Smooth muscle cell (in vitro differentiated cells): Measurements from ENCODE around the gene BMP2. TPM values are rescaled to one million over a fixed set of nuclear protein-coding genes. Genes with fewer than 3 reads are reported as not detected.

Source experiments
- DNase-seq: peaks from one replicate; lab custom pipeline; 2025; ENCODE audit not compliant: unreplicated experiment; lab: John Stamatoyannopoulos, UW
- H2AFZ ChIP-seq: fragments of 200-600 bp; sonication (generic); 2 replicates; pipeline ENCODE4 v1.6.0; 2016; ENCODE audit warnings: antibody characterized with exemption, low read depth, mild to moderate bottlenecking
- H3F3A ChIP-seq: fragments of 200-600 bp; sonication (generic); 2 replicates; pipeline ENCODE4 v1.6.0; 2017; ENCODE audit warnings: antibody characterized with exemption, low read depth
- H3K27ac ChIP-seq: fragments of 200-600 bp; sonication (generic); 2 replicates; pipeline ENCODE4 v1.5.1; 2016; ENCODE audit warnings: low read depth, mild to moderate bottlenecking
- H3K27me3 ChIP-seq: fragments of 200-600 bp; sonication (generic); 2 replicates; pipeline ENCODE4 v1.6.1; 2016; ENCODE audit warnings: low read depth, mild to moderate bottlenecking
- H3K36me3 ChIP-seq: fragments of 200-600 bp; sonication (generic); 2 replicates; pipeline ENCODE4 v1.5.1; 2016; ENCODE audit warnings: low read depth
- H3K4me1 ChIP-seq: fragments of 200-600 bp; sonication (generic); 2 replicates; pipeline ENCODE4 v1.5.1; 2016; ENCODE audit warnings: low read depth
- H3K4me2 ChIP-seq: fragments of 200-600 bp; sonication (generic); 2 replicates; pipeline ENCODE4 v1.6.0; 2016; ENCODE audit warnings: mild to moderate bottlenecking
- H3K4me3 ChIP-seq: fragments of 200-600 bp; sonication (generic); 2 replicates; pipeline ENCODE4 v1.5.1; 2016; ENCODE audit warnings: mild to moderate bottlenecking
- H3K79me2 ChIP-seq: fragments of 200-600 bp; sonication (generic); 2 replicates; pipeline ENCODE4 v1.6.0; 2016; ENCODE audit warnings: low read depth, mild to moderate bottlenecking
- H3K9ac ChIP-seq: fragments of 200-600 bp; sonication (generic); 2 replicates; pipeline ENCODE4 v1.6.0; 2016; ENCODE audit warnings: low read depth
- H3K9me3 ChIP-seq: fragments of 200-600 bp; sonication (generic); replicated peaks from 2 replicates; pipeline ENCODE4 v1.5.1; 2016; ENCODE audit warnings: low read depth
- H4K20me1 ChIP-seq: fragments of 200-600 bp; sonication (generic); 2 replicates; pipeline ENCODE4 v1.6.0; 2016; ENCODE audit warnings: low read depth
- WGBS: methylation state at CpG from one replicate; pipeline ENCODE4 v1.1.7; 2016; ENCODE audit warnings: low lambda C conversion rate; 5-methylcytosine and 5-hydroxymethylcytosine counted together
- polyA plus RNA-seq: library from polyadenylated mRNA; unstranded; fragments of >200 nt; fragmentation: Nextera tagmentation; extraction: Ambion mirVana; gene quantifications from 2 replicates; pipeline ENCODE4 v1.2.1, GENCODE V29; 2016
- total RNA-seq: library from RNA; depleted of rRNA; stranded (reverse); fragments of >200 nt; gene quantifications from 2 replicates; pipeline ENCODE4 v1.2.3, GENCODE V29; 2014
- TF ChIP-seq, protein P1 (sequence below): fragments of 200-600 bp; sonication (generic); IDR thresholded peaks from 2 replicates; pipeline ENCODE4 v1.5.1; 2017; ENCODE audit warnings: borderline replicate concordance, mild to moderate bottlenecking, antibody characterized with exemption; ENCODE audit not compliant: insufficient read depth, poor library complexity, severe bottlenecking

BMP2 gene
- total and polyA plus RNA-seq, 2 experiments from 2014 or later, result 10.6 to 17.8 TPM

DNA sequence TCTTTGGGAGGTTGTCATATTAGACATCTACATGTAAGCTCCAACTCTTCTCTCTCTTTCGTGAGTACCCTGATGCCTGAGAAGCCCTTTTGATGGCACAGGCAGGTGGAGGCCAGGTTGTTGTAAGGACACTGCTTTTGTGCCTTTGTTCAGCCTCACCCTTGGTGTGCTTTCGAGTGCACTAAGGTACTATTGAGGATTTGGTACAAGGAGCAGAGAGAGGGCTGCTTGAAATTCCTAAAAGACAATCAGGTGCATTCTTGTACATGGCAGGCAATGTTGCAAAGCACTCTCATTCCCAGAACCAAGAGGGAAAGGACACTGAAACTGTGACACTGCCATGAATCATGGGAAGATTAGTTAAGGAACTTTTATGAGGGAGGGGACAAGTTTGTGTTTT, 19.1 kb downstream of the BMP2 start:
- 88% methylated on average over 2 of the region's 2 CpGs for WGBS
- H3K27me3 ChIP-seq, result no peaks in the 10 kb centered on the region
- H4K20me1 ChIP-seq, result no peaks in the 10 kb centered on the region
- H2AFZ ChIP-seq, result no peak overlapping the region
- H3K4me1 ChIP-seq, result peaks cover 12% of the 10 kb centered on the region
- no peaks in the 10 kb centered on the region for H3F3A ChIP-seq
- H3K4me2 ChIP-seq, result no peak overlapping the region
- TF ChIP-seq, protein P1, sequence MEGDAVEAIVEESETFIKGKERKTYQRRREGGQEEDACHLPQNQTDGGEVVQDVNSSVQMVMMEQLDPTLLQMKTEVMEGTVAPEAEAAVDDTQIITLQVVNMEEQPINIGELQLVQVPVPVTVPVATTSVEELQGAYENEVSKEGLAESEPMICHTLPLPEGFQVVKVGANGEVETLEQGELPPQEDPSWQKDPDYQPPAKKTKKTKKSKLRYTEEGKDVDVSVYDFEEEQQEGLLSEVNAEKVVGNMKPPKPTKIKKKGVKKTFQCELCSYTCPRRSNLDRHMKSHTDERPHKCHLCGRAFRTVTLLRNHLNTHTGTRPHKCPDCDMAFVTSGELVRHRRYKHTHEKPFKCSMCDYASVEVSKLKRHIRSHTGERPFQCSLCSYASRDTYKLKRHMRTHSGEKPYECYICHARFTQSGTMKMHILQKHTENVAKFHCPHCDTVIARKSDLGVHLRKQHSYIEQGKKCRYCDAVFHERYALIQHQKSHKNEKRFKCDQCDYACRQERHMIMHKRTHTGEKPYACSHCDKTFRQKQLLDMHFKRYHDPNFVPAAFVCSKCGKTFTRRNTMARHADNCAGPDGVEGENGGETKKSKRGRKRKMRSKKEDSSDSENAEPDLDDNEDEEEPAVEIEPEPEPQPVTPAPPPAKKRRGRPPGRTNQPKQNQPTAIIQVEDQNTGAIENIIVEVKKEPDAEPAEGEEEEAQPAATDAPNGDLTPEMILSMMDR, result no peak
- no peak overlapping the region for H3K9ac ChIP-seq
- H3K27ac ChIP-seq, result no peak overlapping the region
- no peaks in the 10 kb centered on the region for H3K79me2 ChIP-seq
- no peak for DNase-seq
- H3K4me3 ChIP-seq, result no peak overlapping the region
- no peaks in the 10 kb centered on the region for H3K36me3 ChIP-seq
- H3K9me3 ChIP-seq, result no peaks in the 10 kb centered on the region

DNA sequence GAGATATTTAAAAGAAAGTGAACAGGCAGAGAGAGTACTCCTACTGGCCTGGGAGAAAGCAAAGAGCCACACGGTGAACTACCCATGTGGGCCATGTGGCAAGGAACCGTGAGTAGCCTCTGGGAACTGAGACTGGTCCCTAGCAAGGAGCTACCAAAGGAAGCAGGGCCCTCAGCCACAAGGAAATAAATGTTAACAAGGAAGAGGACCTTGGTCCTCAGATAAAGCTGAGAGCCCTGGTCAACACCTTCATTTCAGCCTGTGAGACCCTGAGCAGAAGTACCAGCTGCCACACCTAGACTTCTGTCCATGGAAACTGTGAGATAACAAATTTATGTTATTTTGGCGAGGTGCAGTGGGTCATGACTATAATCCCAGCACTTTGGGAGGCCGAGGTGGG, 25.3 kb downstream of the BMP2 start:
- H3K9me3 ChIP-seq, result no peaks in the 10 kb centered on the region
- 81% methylated on average over 4 of the region's 4 CpGs for WGBS

DNA sequence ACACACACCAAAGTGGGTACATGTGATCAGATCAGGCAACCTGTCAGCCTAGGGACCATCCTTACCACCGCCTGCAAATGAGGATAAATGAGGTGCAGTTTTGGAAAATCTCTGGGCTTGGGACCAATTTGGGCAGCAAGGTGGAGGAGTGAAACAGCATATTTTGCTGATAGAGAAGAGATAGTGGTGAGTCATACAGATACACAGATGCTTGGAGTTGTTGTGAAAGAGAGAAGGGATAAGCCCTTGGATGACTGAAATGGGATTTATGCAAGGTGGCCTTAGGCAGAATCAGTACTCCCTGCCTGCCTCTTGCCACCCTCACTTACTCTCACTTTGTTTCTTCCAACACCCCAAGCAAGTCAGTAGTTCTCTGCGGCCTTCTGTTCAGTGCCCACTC, 34.7 kb downstream of the BMP2 start:
- TF ChIP-seq, protein P1, result no peak
- H3K9ac ChIP-seq, result no peak overlapping the region
- H3K27ac ChIP-seq, result no peak overlapping the region
- no peaks in the 10 kb centered on the region for H3K36me3 ChIP-seq
- H3K9me3 ChIP-seq, result no peaks in the 10 kb centered on the region
- no peak for DNase-seq
- no peaks in the 10 kb centered on the region for H3K79me2 ChIP-seq
- 84% methylated on average over 2 of the region's 2 CpGs for WGBS
- no peak overlapping the region for H2AFZ ChIP-seq
- no peak overlapping the region for H3K4me3 ChIP-seq
- H3K4me2 ChIP-seq, result no peak overlapping the region
- no peaks in the 10 kb centered on the region for H4K20me1 ChIP-seq
- H3F3A ChIP-seq, result no peaks in the 10 kb centered on the region
- no peaks in the 10 kb centered on the region for H3K27me3 ChIP-seq
- H3K4me1 ChIP-seq, result no peaks in the 10 kb centered on the region

More for the DNA sequence above, 25.3 kb downstream of the BMP2 start:
- no peak overlapping the region for H3K4me2 ChIP-seq
- no peak overlapping the region for H3K4me3 ChIP-seq
- no peak for DNase-seq
- H2AFZ ChIP-seq, result no peak overlapping the region
- no peaks in the 10 kb centered on the region for H3F3A ChIP-seq
- no peaks in the 10 kb centered on the region for H3K36me3 ChIP-seq
- H4K20me1 ChIP-seq, result no peaks in the 10 kb centered on the region
- no peaks in the 10 kb centered on the region for H3K79me2 ChIP-seq
- H3K27ac ChIP-seq, result no peak overlapping the region
- H3K4me1 ChIP-seq, result no peaks in the 10 kb centered on the region
- no peaks in the 10 kb centered on the region for H3K27me3 ChIP-seq
- TF ChIP-seq, protein P1, result no peak
- no peak overlapping the region for H3K9ac ChIP-seq

DNA sequence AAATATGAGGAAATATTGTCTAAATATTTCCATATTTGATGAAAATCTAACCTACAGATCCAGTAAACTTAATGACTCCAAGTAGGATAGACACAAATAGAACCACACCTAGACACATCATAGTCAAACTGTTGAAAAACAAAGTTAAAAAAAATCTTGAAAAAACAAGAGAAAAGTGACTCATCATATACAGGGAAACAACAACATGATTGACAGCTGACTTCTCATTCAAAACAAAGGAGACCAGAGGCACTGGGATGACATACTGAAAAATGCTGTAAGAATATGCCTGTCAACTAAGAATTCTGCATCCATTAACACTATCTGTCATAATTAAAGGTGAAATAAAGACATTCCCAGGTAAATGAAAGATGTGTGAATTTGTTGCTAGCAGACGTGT, 38.8 kb downstream of the BMP2 start:
- no peaks in the 10 kb centered on the region for H4K20me1 ChIP-seq
- no peak for DNase-seq
- H3K27me3 ChIP-seq, result no peaks in the 10 kb centered on the region
- TF ChIP-seq, protein P1, result no peak
- 90% methylated on average over 1 of the region's 1 CpG for WGBS
- H3K4me1 ChIP-seq, result no peaks in the 10 kb centered on the region
- no peak overlapping the region for H3K4me3 ChIP-seq
- no peak overlapping the region for H3K9ac ChIP-seq
- H3K9me3 ChIP-seq, result no peaks in the 10 kb centered on the region
- H3F3A ChIP-seq, result no peaks in the 10 kb centered on the region
- H3K27ac ChIP-seq, result no peak overlapping the region
- no peaks in the 10 kb centered on the region for H3K79me2 ChIP-seq
- H3K36me3 ChIP-seq, result no peaks in the 10 kb centered on the region
- no peak overlapping the region for H3K4me2 ChIP-seq
- H2AFZ ChIP-seq, result no peak overlapping the region
